ENCODE measurements around the gene ABLIM1.

The ABLIM1 gene

DNA sequence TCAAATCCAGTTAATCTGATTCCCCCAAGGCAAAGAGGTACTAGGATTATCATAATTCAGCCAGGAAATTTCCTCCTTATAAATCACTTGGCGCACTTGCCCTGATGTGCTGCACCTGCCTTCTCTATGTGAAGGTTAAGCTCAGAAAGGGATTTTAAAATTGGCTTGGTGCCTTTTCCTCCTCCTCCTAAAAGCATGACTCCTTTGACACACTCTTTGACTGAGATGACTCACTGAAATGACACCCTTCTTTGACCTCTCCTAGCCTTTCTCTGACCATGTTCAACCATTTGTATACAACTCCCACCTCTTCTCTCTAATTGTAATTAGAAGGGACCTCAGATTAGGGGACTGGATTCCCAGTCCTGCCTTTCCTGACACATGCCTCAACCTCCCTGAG lies 46.5 kb downstream of the ABLIM1 start:
- Mint-ChIP-seq H3K27me3 (ENCODE audit: low read depth) (no peaks in the 10 kb centered on the region), H3K4me1 (ENCODE audit: low read depth) (peaks cover 12% of the 10 kb centered on the region), H3K27ac (no peak overlapping the region), H3K9me3 (no peaks in the 10 kb centered on the region), H3K4me3 (no peak overlapping the region), H3K36me3 (ENCODE audit: low read depth) (peaks cover 10% of the 10 kb centered on the region)

DNA sequence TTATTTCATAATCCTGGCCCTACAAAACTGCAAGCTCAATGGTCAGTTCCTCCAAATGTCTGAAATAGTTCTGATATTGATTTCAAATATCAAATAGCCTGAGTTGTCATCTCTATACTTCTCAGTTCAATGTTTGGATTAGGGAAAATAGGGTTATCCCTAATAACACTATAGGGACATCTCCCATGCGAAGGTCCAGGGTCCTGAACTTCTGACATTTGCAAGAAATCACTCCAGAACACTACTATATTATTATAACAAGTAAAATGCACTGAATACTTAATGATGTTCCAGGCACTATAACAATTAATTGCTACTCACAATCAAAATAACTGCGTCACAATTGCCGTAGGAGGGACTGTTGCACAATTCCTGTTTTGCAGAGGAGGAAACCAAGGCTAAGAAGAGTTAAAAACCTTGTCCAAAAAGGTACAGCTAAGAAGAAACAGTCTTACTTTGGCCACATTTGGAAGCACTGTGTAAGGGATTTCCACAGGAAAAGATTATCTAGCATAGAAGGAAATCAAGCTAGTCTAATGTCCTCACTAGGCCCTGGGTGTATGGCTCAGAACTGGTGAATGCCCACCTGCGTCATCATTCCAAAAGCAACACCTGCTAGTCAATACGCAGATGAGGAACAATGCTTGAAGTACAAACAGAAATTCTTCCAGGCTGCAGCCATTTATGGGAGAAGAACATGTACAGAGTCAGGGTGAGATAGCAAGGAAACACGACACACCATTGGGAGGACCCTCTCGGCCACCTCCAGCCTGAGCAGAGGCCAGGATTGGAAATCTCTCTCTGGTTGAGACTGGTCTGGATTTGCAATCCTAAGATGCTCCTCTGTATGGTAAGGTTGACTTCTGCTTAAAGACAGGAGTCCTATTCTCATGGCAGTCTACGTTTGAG lies 48.3 kb downstream of the ABLIM1 start:
- peaks cover 6% of the 10 kb centered on the region for H3K36me3 Mint-ChIP-seq (ENCODE audit: low read depth)
- no peak overlapping the region for H3K4me3 Mint-ChIP-seq
- peaks cover 16% of the 10 kb centered on the region for H3K4me1 Mint-ChIP-seq (ENCODE audit: low read depth)
- peaks cover 5% of the 10 kb centered on the region for H3K9me3 Mint-ChIP-seq
- H3K27ac Mint-ChIP-seq = no peak overlapping the region
- no peaks in the 10 kb centered on the region for H3K27me3 Mint-ChIP-seq (ENCODE audit: low read depth)

- Mint-ChIP-seq H3K4me3 (no peak overlapping the region), H3K4me1 (ENCODE audit: low read depth) (peaks cover 27% of the 10 kb centered on the region), H3K27ac (no peak overlapping the region), H3K27me3 (ENCODE audit: low read depth) (no peaks in the 10 kb centered on the region), H3K9me3 (peaks cover 5% of the 10 kb centered on the region), H3K36me3 (ENCODE audit: low read depth) (peaks cover 3% of the 10 kb centered on the region)
Measured at GRCh38 chr10:114607358-114607998, 50.6 kb downstream of the ABLIM1 start.

DNA sequence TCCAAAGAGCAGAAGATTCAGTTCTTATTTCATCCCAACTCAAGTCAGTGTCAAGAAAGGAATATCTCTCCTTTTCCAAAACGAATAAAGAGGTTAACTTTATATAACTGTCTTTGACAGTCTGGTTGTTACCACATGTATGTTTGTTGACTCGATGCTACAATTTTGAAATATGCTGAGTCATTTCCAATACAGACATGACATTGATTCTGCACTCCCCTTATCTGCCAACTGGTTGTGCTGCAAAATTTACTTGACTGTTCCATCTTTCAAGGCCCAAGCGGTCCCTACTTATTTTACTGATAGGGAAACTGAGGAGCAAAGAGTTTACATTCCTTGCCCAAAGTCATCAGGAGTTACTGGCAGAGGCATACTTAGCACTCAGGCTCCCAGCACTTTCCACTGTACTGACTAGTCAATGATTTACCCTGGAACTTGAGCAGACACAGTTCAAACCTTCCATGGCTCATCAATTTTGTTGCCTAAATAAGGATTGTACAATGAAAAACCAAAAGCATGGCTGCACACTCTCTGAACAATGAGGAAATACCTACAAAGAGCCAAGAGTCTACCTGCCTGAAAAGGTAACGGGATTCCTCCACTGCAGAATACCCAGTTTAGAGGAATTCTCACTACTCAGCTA lies 52.8 kb downstream of the ABLIM1 start:
- Mint-ChIP-seq H3K4me1 (ENCODE audit: low read depth) (peaks cover 34% of the 10 kb centered on the region), H3K4me3 (no peak overlapping the region), H3K9me3 (peaks cover 5% of the 10 kb centered on the region), H3K27ac (no peak overlapping the region), H3K36me3 (ENCODE audit: low read depth) (peaks cover 6% of the 10 kb centered on the region), H3K27me3 (ENCODE audit: low read depth) (no peaks in the 10 kb centered on the region)

DNA sequence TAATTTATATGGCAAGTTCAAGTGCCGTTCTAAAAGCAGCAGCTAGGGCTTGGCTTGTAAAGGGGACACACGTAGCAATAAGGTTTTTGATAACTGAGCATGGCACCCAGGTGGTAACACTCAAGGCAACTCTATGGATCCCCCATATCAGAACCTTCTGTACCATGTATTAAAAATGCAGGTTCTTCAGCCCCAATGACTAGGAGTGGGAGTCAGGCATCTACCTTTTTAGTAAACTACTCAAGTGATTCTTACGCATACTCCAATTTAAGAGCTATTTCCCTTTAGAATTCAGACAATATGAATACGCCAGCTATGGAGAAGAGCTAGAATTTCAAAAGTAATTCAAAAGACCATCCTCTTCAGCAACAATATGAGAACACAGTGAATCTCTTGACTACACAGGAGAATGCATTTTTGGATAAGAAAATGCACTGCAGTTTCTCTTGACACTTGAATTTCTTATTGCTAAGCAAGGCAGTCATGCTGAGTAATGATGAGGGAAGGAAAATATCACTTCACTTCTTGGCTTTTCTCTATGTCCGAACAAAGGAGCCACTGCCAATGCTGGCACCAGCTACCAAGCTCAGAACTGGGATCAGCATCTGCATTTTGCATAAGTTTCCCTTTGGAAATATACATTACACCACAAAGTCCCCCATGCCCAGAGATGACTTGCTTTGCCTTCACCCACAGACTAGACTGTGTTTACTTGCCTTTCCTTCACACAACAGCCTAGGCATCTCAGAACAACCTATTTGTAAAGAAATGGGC lies 53.5 kb downstream of the ABLIM1 start:
- Mint-ChIP-seq H3K4me1 (ENCODE audit: low read depth) (peaks cover 34% of the 10 kb centered on the region), H3K4me3 (no peak overlapping the region), H3K36me3 (ENCODE audit: low read depth) (peaks cover 7% of the 10 kb centered on the region), H3K27me3 (ENCODE audit: low read depth) (no peaks in the 10 kb centered on the region), H3K9me3 (peaks cover 5% of the 10 kb centered on the region), H3K27ac (peak overlapping the region; percentile 49)

GRCh38 chr10:114603948-114604347 lies 54.1 kb downstream of the ABLIM1 start:
- peaks cover 5% of the 10 kb centered on the region for H3K9me3 Mint-ChIP-seq
- H3K4me3 Mint-ChIP-seq = no peak overlapping the region
- peak overlapping the region; percentile 43 for H3K27ac Mint-ChIP-seq
- H3K36me3 Mint-ChIP-seq (ENCODE audit: low read depth) = peaks cover 7% of the 10 kb centered on the region
- no peaks in the 10 kb centered on the region for H3K27me3 Mint-ChIP-seq (ENCODE audit: low read depth)
- H3K4me1 Mint-ChIP-seq (ENCODE audit: low read depth) = peaks cover 34% of the 10 kb centered on the region

- Mint-ChIP-seq H3K27me3 (ENCODE audit: low read depth) (no peaks in the 10 kb centered on the region), H3K27ac (no peak overlapping the region)
Measured at GRCh38 chr10:114603303-114603702, 54.8 kb downstream of the ABLIM1 start.

GRCh38 chr10:114600057-114600456 lies 58.0 kb downstream of the ABLIM1 start:
- no peaks in the 10 kb centered on the region for H3K9me3 Mint-ChIP-seq
- no peak overlapping the region for H3K4me3 Mint-ChIP-seq
- peaks cover 7% of the 10 kb centered on the region for H3K36me3 Mint-ChIP-seq (ENCODE audit: low read depth)
- no peak overlapping the region for H3K27ac Mint-ChIP-seq
- peaks cover 27% of the 10 kb centered on the region for H3K4me1 Mint-ChIP-seq (ENCODE audit: low read depth)
- H3K27me3 Mint-ChIP-seq (ENCODE audit: low read depth) = peaks cover 18% of the 10 kb centered on the region

More at GRCh38 chr10:114603303-114603702, 54.8 kb downstream of the ABLIM1 start:
- Mint-ChIP-seq H3K4me3 (no peak overlapping the region), H3K9me3 (peaks cover 5% of the 10 kb centered on the region), H3K36me3 (ENCODE audit: low read depth) (peaks cover 7% of the 10 kb centered on the region), H3K4me1 (ENCODE audit: low read depth) (peaks cover 34% of the 10 kb centered on the region)

- Mint-ChIP-seq H3K4me1 (ENCODE audit: low read depth) (peaks cover 10% of the 10 kb centered on the region), H3K4me3 (no peak overlapping the region), H3K27ac (no peak overlapping the region), H3K27me3 (ENCODE audit: low read depth) (peaks cover 28% of the 10 kb centered on the region), H3K9me3 (no peaks in the 10 kb centered on the region), H3K36me3 (ENCODE audit: low read depth) (peaks cover 7% of the 10 kb centered on the region)
Measured at GRCh38 chr10:114596793-114597192, 61.3 kb downstream of the ABLIM1 start.

- Mint-ChIP-seq H3K27me3 (ENCODE audit: low read depth) (peaks cover 28% of the 10 kb centered on the region), H3K4me1 (ENCODE audit: low read depth) (peaks cover 4% of the 10 kb centered on the region), H3K4me3 (no peak overlapping the region), H3K36me3 (ENCODE audit: low read depth) (peaks cover 3% of the 10 kb centered on the region), H3K9me3 (no peaks in the 10 kb centered on the region), H3K27ac (no peak overlapping the region)
Measured at GRCh38 chr10:114593816-114594468, 64.1 kb downstream of the ABLIM1 start.

DNA sequence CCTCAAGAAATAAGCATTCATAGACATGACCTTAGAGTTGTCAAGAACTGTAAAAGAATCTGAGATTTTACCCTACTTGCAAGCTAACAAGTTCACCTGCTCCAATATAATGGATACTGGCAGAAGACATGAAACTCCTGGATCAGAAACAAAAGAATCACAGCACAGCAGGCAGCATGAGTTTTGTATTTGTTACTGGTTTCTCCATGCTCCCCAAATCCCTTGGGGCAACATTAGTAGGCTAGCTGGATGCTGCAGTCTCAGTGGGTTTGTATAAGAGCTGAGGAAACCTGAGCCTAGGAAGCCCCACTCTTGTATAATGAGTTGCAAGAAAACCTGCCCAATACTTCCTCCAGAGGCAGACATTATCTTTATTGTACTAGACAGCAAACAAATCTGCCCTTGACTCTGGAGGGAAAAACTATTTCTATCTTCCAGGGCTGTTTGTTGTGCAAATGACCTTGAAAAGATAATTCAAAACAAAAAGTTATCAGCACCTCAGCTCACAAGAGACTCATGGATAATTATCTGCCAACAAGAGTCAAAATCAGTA lies 64.8 kb downstream of the ABLIM1 start:
- Mint-ChIP-seq H3K4me1 (ENCODE audit: low read depth) (peaks cover 4% of the 10 kb centered on the region), H3K36me3 (ENCODE audit: low read depth) (peaks cover 3% of the 10 kb centered on the region), H3K9me3 (no peaks in the 10 kb centered on the region), H3K27me3 (ENCODE audit: low read depth) (peaks cover 28% of the 10 kb centered on the region), H3K4me3 (no peak overlapping the region), H3K27ac (no peak overlapping the region)

GRCh38 chr10:114590993-114591392 lies 67.1 kb downstream of the ABLIM1 start:
- peaks cover 2% of the 10 kb centered on the region for H3K36me3 Mint-ChIP-seq (ENCODE audit: low read depth)
- peaks cover 17% of the 10 kb centered on the region for H3K27me3 Mint-ChIP-seq (ENCODE audit: low read depth)
- peaks cover 2% of the 10 kb centered on the region for H3K4me1 Mint-ChIP-seq (ENCODE audit: low read depth)
- H3K9me3 Mint-ChIP-seq = no peaks in the 10 kb centered on the region
- H3K4me3 Mint-ChIP-seq = no peak overlapping the region
- H3K27ac Mint-ChIP-seq = no peak overlapping the region

GRCh38 chr10:114584419-114584818 lies 73.7 kb downstream of the ABLIM1 start:
- Mint-ChIP-seq H3K27me3 (ENCODE audit: low read depth) (peaks cover 32% of the 10 kb centered on the region), H3K4me1 (ENCODE audit: low read depth) (no peaks in the 10 kb centered on the region), H3K9me3 (no peaks in the 10 kb centered on the region), H3K36me3 (ENCODE audit: low read depth) (no peaks in the 10 kb centered on the region), H3K27ac (no peak overlapping the region), H3K4me3 (no peak overlapping the region)
